ENCODE measurements around the gene PRPS1. TPM values are rescaled to one million over a fixed set of nuclear protein-coding genes. Genes with fewer than 3 reads are reported as not detected.
A peak's percentile ranks its signal among the peaks of the same experiment; 100 is the strongest.
"Not testable (repeated sequence)": the region's sequence is repeated elsewhere in the genome, so short reads cannot be mapped to it uniquely, and the experiment has no call there.

The PRPS1 gene
- total RNA-seq, 3 donors from 2014 or later: 19.3 to 24.9 (median 20.8) TPM

- TF ChIP-seq POLR2A (IDR thresholded peaks at IDR 0.05) (no peak), POLR2AphosphoS5 (IDR thresholded peaks at IDR 0.05) (no peak)
- TF ChIP-seq, protein P1, sequence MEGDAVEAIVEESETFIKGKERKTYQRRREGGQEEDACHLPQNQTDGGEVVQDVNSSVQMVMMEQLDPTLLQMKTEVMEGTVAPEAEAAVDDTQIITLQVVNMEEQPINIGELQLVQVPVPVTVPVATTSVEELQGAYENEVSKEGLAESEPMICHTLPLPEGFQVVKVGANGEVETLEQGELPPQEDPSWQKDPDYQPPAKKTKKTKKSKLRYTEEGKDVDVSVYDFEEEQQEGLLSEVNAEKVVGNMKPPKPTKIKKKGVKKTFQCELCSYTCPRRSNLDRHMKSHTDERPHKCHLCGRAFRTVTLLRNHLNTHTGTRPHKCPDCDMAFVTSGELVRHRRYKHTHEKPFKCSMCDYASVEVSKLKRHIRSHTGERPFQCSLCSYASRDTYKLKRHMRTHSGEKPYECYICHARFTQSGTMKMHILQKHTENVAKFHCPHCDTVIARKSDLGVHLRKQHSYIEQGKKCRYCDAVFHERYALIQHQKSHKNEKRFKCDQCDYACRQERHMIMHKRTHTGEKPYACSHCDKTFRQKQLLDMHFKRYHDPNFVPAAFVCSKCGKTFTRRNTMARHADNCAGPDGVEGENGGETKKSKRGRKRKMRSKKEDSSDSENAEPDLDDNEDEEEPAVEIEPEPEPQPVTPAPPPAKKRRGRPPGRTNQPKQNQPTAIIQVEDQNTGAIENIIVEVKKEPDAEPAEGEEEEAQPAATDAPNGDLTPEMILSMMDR (IDR thresholded peaks at IDR 0.05): no peak
- no peak for DNase-seq (ENCODE audit: low spot score in 2 of 2)
- H3K9me3 ChIP-seq: no peaks in the 10 kb centered on the region
- intact Hi-C loops (cut with DNase I; ENCODE audit: low total_unique reads): no loop called here
- no peak overlapping the region for H3K4me3 ChIP-seq
- H3K27me3 ChIP-seq: peaks cover 0 to 34% of the 10 kb centered on the region in 2 donors
- no peaks in the 10 kb centered on the region for H3K4me1 ChIP-seq
- H3K27ac ChIP-seq: no peak overlapping the region
- H3K36me3 ChIP-seq: no peaks in the 10 kb centered on the region
Observed at GRCh38 chrX:107667426-107667825, 39.1 kb downstream of the PRPS1 start.

DNA sequence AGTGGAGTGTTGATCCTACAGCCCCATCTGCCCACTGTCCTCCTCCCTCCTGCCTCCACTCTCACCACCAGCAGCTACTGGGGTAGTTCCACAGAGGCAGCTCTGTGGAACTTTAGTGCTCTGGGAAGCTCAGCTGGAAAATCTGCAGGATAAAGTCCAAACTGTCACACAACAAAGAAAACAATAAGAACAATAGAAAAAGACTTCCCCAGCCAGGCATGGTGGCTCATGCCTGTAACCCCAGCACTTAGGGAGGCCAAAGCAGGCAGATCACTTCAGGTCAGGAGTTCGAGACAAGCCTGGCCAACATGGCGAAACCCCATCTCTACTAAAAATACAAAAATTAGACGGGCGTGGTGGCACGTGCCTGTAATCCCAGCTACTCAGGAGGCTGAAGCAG lies 40.4 kb downstream of the PRPS1 start:
- H3K4me3 ChIP-seq; H3K9me3 ChIP-seq; DNase-seq (ENCODE audit: low spot score in 2 of 2); H3K27ac ChIP-seq; intact Hi-C loops (cut with DNase I; ENCODE audit: low total_unique reads); H3K36me3 ChIP-seq; H3K4me1 ChIP-seq: not testable (repeated sequence)
- H3K27me3 ChIP-seq: peaks cover 0 to 31% of the 10 kb centered on the region in 2 donors

DNA sequence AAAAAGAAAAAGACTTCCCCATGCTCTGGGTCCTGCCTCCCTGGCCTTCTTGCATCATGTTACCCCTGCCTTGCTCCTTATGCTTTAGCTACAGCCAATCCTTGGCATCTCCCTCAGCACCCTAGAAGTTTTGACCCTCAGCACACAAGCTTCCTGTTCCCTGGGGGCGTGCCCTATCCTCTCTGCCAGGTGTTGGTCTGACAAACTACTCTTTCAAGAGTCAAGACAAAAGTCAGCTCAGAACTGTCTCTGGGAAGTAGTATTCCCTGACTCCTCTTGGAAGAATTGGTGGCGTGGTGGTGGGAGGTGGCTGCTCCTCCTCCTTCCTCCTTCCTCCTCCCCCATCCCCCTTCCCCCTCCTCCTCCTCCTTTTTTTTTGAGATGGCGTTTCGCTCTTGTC lies 41.0 kb downstream of the PRPS1 start:
- intact Hi-C loops (cut with DNase I; ENCODE audit: low total_unique reads): no loop called here
- no peak for DNase-seq (ENCODE audit: low spot score in 2 of 2)
- Histone ChIP-seq H3K27ac (no peak overlapping the region), H3K27me3 (peaks cover 0 to 35% of the 10 kb centered on the region in 2 donors), H3K4me1 (no peaks in the 10 kb centered on the region), H3K9me3 (no peaks in the 10 kb centered on the region), H3K4me3 (no peak overlapping the region), H3K36me3 (no peaks in the 10 kb centered on the region)
- TF ChIP-seq, protein P1 (IDR thresholded peaks at IDR 0.05): no peak
- TF ChIP-seq POLR2AphosphoS5 (IDR thresholded peaks at IDR 0.05) (no peak), POLR2A (IDR thresholded peaks at IDR 0.05) (no peak)

- intact Hi-C loops (cut with DNase I; ENCODE audit: low total_unique reads): no loop called here
Observed at GRCh38 chrX:107669885-107670628, 41.7 kb downstream of the PRPS1 start.

GRCh38 chrX:107671256-107671655 lies 42.9 kb downstream of the PRPS1 start:
- H3K27ac ChIP-seq; H3K36me3 ChIP-seq; H3K9me3 ChIP-seq; intact Hi-C loops (cut with DNase I; ENCODE audit: low total_unique reads); H3K4me3 ChIP-seq; DNase-seq (ENCODE audit: low spot score in 2 of 2); H3K4me1 ChIP-seq: not testable (repeated sequence)
- peaks cover 0 to 44% of the 10 kb centered on the region in 2 donors for H3K27me3 ChIP-seq

More at GRCh38 chrX:107669885-107670628, 41.7 kb downstream of the PRPS1 start:
- TF ChIP-seq POLR2A (IDR thresholded peaks at IDR 0.05): no peak
- TF ChIP-seq POLR2AphosphoS5 (IDR thresholded peaks at IDR 0.05): no peak
- TF ChIP-seq, protein P1 (IDR thresholded peaks at IDR 0.05): no peak
- Histone ChIP-seq H3K36me3 (no peaks in the 10 kb centered on the region), H3K27ac (no peak overlapping the region), H3K9me3 (no peaks in the 10 kb centered on the region), H3K4me3 (no peak overlapping the region), H3K4me1 (no peaks in the 10 kb centered on the region), H3K27me3 (peaks cover 0 to 42% of the 10 kb centered on the region in 2 donors)
- DNase-seq (ENCODE audit: low spot score in 2 of 2): no peak

GRCh38 chrX:107672955-107673378 lies 44.7 kb downstream of the PRPS1 start:
- TF ChIP-seq POLR2A (IDR thresholded peaks at IDR 0.05) (no peak), POLR2AphosphoS5 (IDR thresholded peaks at IDR 0.05) (peak; percentile 25 to 58 (median 50))
- TF ChIP-seq, protein P1 (IDR thresholded peaks at IDR 0.05): peak; percentile 40 to 74 (median 67)
- no peaks in the 10 kb centered on the region for H3K9me3 ChIP-seq
- H3K4me1 ChIP-seq: peaks cover 0 to 5% of the 10 kb centered on the region in 2 donors
- no peak overlapping the region for H3K4me3 ChIP-seq
- peak; percentile 65 to 76 for DNase-seq (ENCODE audit: low spot score in 2 of 2)
- H3K36me3 ChIP-seq: no peaks in the 10 kb centered on the region
- H3K27me3 ChIP-seq: peaks cover 0 to 52% of the 10 kb centered on the region in 2 donors
- H3K27ac ChIP-seq: peak overlapping the region; percentile 94 to 99
- intact Hi-C loops (cut with DNase I; ENCODE audit: low total_unique reads): no loop called here

Measured in breast epithelium (tissue), 4 donors.